OCI-LY7 (cell line): Measurements from ENCODE around the gene NSMCE3. TPM values are rescaled to one million over a fixed set of nuclear protein-coding genes. Genes with fewer than 3 reads are reported as not detected.

Experiments used
- BruUV-seq: library from RNA; stranded (reverse); fragments of 400-500 nt; replicated peaks from 2 replicates; lab custom pipeline; 2021; lab: Mats Ljungman, UMichigan
- CTCF ChIA-PET: fragments of 300-600 bp; sonication (Branson Sonifier 250); formaldehyde crosslinking; loops from one replicate; lab custom pipeline; 2022; ENCODE audit warnings: antibody characterized with exemption; ENCODE audit not compliant: unreplicated experiment; lab: Charles Lee
- POLR2A ChIA-PET: fragments of 300-600 bp; sonication (Branson Sonifier 250); formaldehyde crosslinking; loops from one replicate; lab custom pipeline; 2022; ENCODE audit warnings: antibody characterized with exemption; lab: Charles Lee
- DNase-seq: peaks from one replicate; pipeline ENCODE4 v3.0.0-alpha.2; 2015; ENCODE audit warnings: low spot score
- H2AFZ ChIP-seq: fragments of 200-600 bp; sonication (generic), shearing (Covaris generic); 2 replicates; pipeline ENCODE4 v1.6.1; 2014; ENCODE audit warnings: mild to moderate bottlenecking, antibody characterized with exemption, low read length, moderate library complexity
- H3K27ac ChIP-seq: fragments of 200-600 bp; sonication (generic); 2 replicates; pipeline ENCODE4 v1.5.1; 2014; ENCODE audit warnings: mixed run types, low read depth, mild to moderate bottlenecking, moderate library complexity, low read length, inconsistent platforms; ENCODE audit not compliant: poor library complexity, severe bottlenecking
- H3K36me3 ChIP-seq: fragments of 200-600 bp; sonication (generic); 2 replicates; pipeline ENCODE4 v1.6.1; 2014; ENCODE audit warnings: mild to moderate bottlenecking, antibody characterized with exemption, low read length, moderate library complexity, mixed read lengths; ENCODE audit not compliant: insufficient read depth
- H3K4me1 ChIP-seq: fragments of 200-600 bp; sonication (generic); 2 replicates; pipeline ENCODE4 v1.5.1; 2014; ENCODE audit warnings: mild to moderate bottlenecking, low read length; ENCODE audit not compliant: insufficient read depth, poor library complexity, severe bottlenecking
- H3K4me2 ChIP-seq: fragments of 200-600 bp; sonication (generic); 2 replicates; pipeline ENCODE4 v1.6.1; 2014; ENCODE audit warnings: mild to moderate bottlenecking, low read length
- H3K4me3 ChIP-seq: fragments of 200-600 bp; sonication (generic); 2 replicates; pipeline ENCODE4 v1.5.1; 2014; ENCODE audit warnings: mild to moderate bottlenecking, low read depth, low read length; ENCODE audit not compliant: poor library complexity, severe bottlenecking
- H3K79me2 ChIP-seq: fragments of 200-600 bp; sonication (generic); 2 replicates; pipeline ENCODE4 v1.6.1; 2016; ENCODE audit warnings: low read depth, mild to moderate bottlenecking, low read length, moderate library complexity, mixed read lengths; ENCODE audit not compliant: insufficient read depth
- H3K9me2 ChIP-seq: fragments of 200-600 bp; sonication (generic); 2 replicates; pipeline ENCODE4 v1.6.1; 2016; ENCODE audit warnings: mild to moderate bottlenecking, low read length, mixed read lengths; ENCODE audit not compliant: insufficient read depth
- H3K9me3 ChIP-seq: fragments of 200-600 bp; sonication (generic); 2 replicates; pipeline ENCODE4 v1.6.1; 2014; ENCODE audit warnings: mild to moderate bottlenecking, mixed run types, low read length, mixed read lengths
- H4K20me1 ChIP-seq: fragments of 200-600 bp; sonication (generic); 2 replicates; pipeline ENCODE4 v1.6.1; 2014; ENCODE audit warnings: mild to moderate bottlenecking, antibody characterized with exemption, low read length, moderate library complexity, mixed read lengths; ENCODE audit not compliant: insufficient read depth
- EZH2phosphoT487 ChIP-seq: fragments of 200-600 bp; sonication (generic); IDR thresholded peaks from 2 replicates; pipeline ENCODE4 v1.6.1; 2018; ENCODE audit warnings: low read depth, borderline replicate concordance, mild to moderate bottlenecking, mixed run types, antibody characterized with exemption, low read length, moderate library complexity, mixed read lengths
- intact Hi-C: fragments of 100-400 bp; cut with micrococcal nuclease; formaldehyde crosslinking; loops from one replicate; pipeline ENCODE4 v1.10.0; 2022; ENCODE audit not compliant: unreplicated experiment
- total RNA-seq, 2 experiments: library from RNA; depleted of rRNA in 1 of 2; stranded (reverse); fragments of >200 nt in 1 of 2; shearing (Covaris generic) in 1 of 2; gene quantifications; 2 replicates each; pipeline ENCODE4 v1.2.3, GENCODE V29; 2014 to 2022
- TF ChIP-seq, protein P1 (sequence below): fragments of 200-600 bp; sonication (generic); conservative IDR thresholded peaks from 2 replicates; pipeline ENCODE4 v1.5.1; 2014; ENCODE audit warnings: mild to moderate bottlenecking, antibody characterized with exemption, low read length, moderate library complexity, mixed read lengths

The NSMCE3 gene
- total RNA-seq, 2 experiments from 2014 or later, result 18.6 to 29.4 TPM

DNA sequence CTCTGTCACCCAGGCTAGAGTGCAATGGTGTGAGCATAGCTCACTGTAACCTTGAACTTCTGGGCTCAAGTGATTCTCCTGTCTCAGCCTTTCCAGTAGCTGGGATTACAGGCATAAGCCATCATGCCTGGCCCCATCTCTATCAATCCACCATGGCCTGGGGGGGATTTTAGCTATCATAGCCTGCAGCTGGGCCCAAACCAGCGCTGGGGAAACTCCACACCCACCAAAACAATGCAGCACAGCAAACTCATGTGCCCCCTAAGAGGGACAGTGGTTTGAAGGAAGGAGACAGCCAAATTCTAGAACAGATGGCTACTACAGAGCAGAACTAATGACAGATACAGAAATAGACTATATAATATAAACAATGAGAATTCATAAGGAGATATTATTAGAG lies 13.8 kb upstream of the NSMCE3 start:
- CTCF ChIA-PET, result no interaction called here
- no TSS peak for BruUV-seq

GRCh38 chr15:29280514-29280913 lies 10.9 kb upstream of the NSMCE3 start:
- H3K9me3 ChIP-seq, result no peaks in the 10 kb centered on the region; the same call in 1 of the 2 replicates
- no peak for DNase-seq
- no peaks in the 10 kb centered on the region for H4K20me1 ChIP-seq
- intact Hi-C loops, result no loop called here
- BruUV-seq, result no TSS peak
- no peak overlapping the region for H2AFZ ChIP-seq
- no peaks in the 10 kb centered on the region for H3K9me2 ChIP-seq
- no peak overlapping the region for H3K4me3 ChIP-seq
- H3K27ac ChIP-seq, result no peak overlapping the region
- TF ChIP-seq, protein P1, sequence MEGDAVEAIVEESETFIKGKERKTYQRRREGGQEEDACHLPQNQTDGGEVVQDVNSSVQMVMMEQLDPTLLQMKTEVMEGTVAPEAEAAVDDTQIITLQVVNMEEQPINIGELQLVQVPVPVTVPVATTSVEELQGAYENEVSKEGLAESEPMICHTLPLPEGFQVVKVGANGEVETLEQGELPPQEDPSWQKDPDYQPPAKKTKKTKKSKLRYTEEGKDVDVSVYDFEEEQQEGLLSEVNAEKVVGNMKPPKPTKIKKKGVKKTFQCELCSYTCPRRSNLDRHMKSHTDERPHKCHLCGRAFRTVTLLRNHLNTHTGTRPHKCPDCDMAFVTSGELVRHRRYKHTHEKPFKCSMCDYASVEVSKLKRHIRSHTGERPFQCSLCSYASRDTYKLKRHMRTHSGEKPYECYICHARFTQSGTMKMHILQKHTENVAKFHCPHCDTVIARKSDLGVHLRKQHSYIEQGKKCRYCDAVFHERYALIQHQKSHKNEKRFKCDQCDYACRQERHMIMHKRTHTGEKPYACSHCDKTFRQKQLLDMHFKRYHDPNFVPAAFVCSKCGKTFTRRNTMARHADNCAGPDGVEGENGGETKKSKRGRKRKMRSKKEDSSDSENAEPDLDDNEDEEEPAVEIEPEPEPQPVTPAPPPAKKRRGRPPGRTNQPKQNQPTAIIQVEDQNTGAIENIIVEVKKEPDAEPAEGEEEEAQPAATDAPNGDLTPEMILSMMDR, result no peak
- no peak for TF ChIP-seq EZH2phosphoT487
- no peaks in the 10 kb centered on the region for H3K4me1 ChIP-seq
- no peak overlapping the region for H3K4me2 ChIP-seq
- POLR2A ChIA-PET, result interaction anchor here (2.7 kb wide), 1 partner anchor 9 kb away, joined by 11 read pairs; no protein-coding TSS in a partner anchor
- H3K79me2 ChIP-seq, result no peaks in the 10 kb centered on the region
- CTCF ChIA-PET, result no interaction called here
- H3K36me3 ChIP-seq, result no peaks in the 10 kb centered on the region

More for the DNA sequence above, 13.8 kb upstream of the NSMCE3 start:
- no peaks in the 10 kb centered on the region for H4K20me1 ChIP-seq
- H2AFZ ChIP-seq, result no peak overlapping the region
- no peak overlapping the region for H3K4me3 ChIP-seq
- H3K4me2 ChIP-seq, result no peak overlapping the region
- intact Hi-C loops, result no loop called here
- no peaks in the 10 kb centered on the region; the same call in 1 of the 2 replicates for H3K9me3 ChIP-seq
- no peak for DNase-seq
- no peaks in the 10 kb centered on the region for H3K36me3 ChIP-seq
- H3K79me2 ChIP-seq, result no peaks in the 10 kb centered on the region
- TF ChIP-seq EZH2phosphoT487, result no peak
- TF ChIP-seq, protein P1, result no peak
- H3K9me2 ChIP-seq, result no peaks in the 10 kb centered on the region
- POLR2A ChIA-PET, result no interaction called here
- H3K4me1 ChIP-seq, result no peaks in the 10 kb centered on the region
- no peak overlapping the region for H3K27ac ChIP-seq

- Histone ChIP-seq H3K4me2 (no peak overlapping the region), H4K20me1 (no peaks in the 10 kb centered on the region), H3K9me2 (no peaks in the 10 kb centered on the region), H3K79me2 (no peaks in the 10 kb centered on the region), H3K4me1 (no peaks in the 10 kb centered on the region), H3K36me3 (no peaks in the 10 kb centered on the region), H2AFZ (no peak overlapping the region), H3K27ac (no peak overlapping the region), H3K9me3 (no peaks in the 10 kb centered on the region; the same call in 1 of the 2 replicates), H3K4me3 (no peak overlapping the region)
- intact Hi-C loops, result no loop called here
- CTCF ChIA-PET, result no interaction called here
- TF ChIP-seq, protein P1, result no peak
- TF ChIP-seq EZH2phosphoT487, result no peak
- BruUV-seq, result no TSS peak
- no peak for DNase-seq
- POLR2A ChIA-PET, result no interaction called here
Measured at GRCh38 chr15:29278436-29279105, 8.9 kb upstream of the NSMCE3 start.
